DOHH2 (cell line): Measurements from ENCODE around the gene COL4A4.

Source experiments
- H3F3A ChIP-seq: fragments of 200-600 bp; sonication (generic), shearing (Covaris generic); 2 replicates; pipeline ENCODE4 v1.6.0; 2016; ENCODE audit warnings: antibody characterized with exemption, mild to moderate bottlenecking; ENCODE audit not compliant: control insufficient read depth, insufficient read depth
- H3K27ac ChIP-seq: fragments of 200-600 bp; sonication (generic); 2 replicates; pipeline ENCODE4 v1.5.1; 2014; ENCODE audit warnings: low read depth, mild to moderate bottlenecking, low read length, moderate library complexity
- H3K27me3 ChIP-seq: fragments of 200-600 bp; sonication (generic); 2 replicates; pipeline ENCODE4 v1.6.1; 2014; ENCODE audit warnings: mild to moderate bottlenecking, low read length, mixed read lengths; ENCODE audit not compliant: control insufficient read depth
- H3K36me3 ChIP-seq: fragments of 200-600 bp; sonication (generic); 2 replicates; pipeline ENCODE4 v1.6.1; 2014; ENCODE audit warnings: mild to moderate bottlenecking, low read length, moderate library complexity, mixed read lengths; ENCODE audit not compliant: control insufficient read depth
- H3K4me1 ChIP-seq: fragments of 200-600 bp; sonication (generic); 2 replicates; pipeline ENCODE4 v1.6.1; 2014; ENCODE audit warnings: mild to moderate bottlenecking, low read length, mixed read lengths; ENCODE audit not compliant: control insufficient read depth
- H3K4me2 ChIP-seq: fragments of 200-600 bp; sonication (generic); 2 replicates; pipeline ENCODE4 v1.6.0; 2014; ENCODE audit warnings: mild to moderate bottlenecking, low read length, moderate library complexity
- H3K4me3 ChIP-seq: fragments of 200-600 bp; sonication (generic); 2 replicates; pipeline ENCODE4 v1.5.1; 2014; ENCODE audit warnings: mild to moderate bottlenecking, low read length, mixed read lengths
- H3K79me2 ChIP-seq: fragments of 200-600 bp; sonication (generic); 2 replicates; pipeline ENCODE4 v1.6.1; 2014; ENCODE audit warnings: mild to moderate bottlenecking, low read length, mixed read lengths; ENCODE audit not compliant: control insufficient read depth
- H3K9me2 ChIP-seq: fragments of 200-600 bp; sonication (generic); replicated peaks from 2 replicates; pipeline ENCODE4 v1.6.1; 2014; ENCODE audit warnings: mild to moderate bottlenecking, low read length, mixed read lengths; ENCODE audit not compliant: control insufficient read depth
- H3K9me3 ChIP-seq: fragments of 200-600 bp; sonication (generic); 2 replicates; pipeline ENCODE4 v1.6.1; 2014; ENCODE audit warnings: antibody characterized with exemption, low read length, mixed read lengths; ENCODE audit not compliant: control insufficient read depth, insufficient read depth
- H4K20me1 ChIP-seq: fragments of 200-600 bp; sonication (generic); 2 replicates; pipeline ENCODE4 v1.6.0; 2014; ENCODE audit warnings: low read depth, mild to moderate bottlenecking, antibody characterized with exemption, low read length, moderate library complexity; ENCODE audit not compliant: control insufficient read depth, insufficient read depth
- EZH2phosphoT487 ChIP-seq: fragments of 200-600 bp; sonication (generic); IDR thresholded peaks from 2 replicates; pipeline ENCODE4 v1.6.1; 2017; ENCODE audit warnings: borderline replicate concordance, mild to moderate bottlenecking, antibody characterized with exemption, low read length, moderate library complexity, mixed read lengths
- TF ChIP-seq, protein P1 (sequence below): fragments of 200-600 bp; sonication (generic); IDR thresholded peaks from one replicate; pipeline ENCODE4 v1.5.1; 2014; ENCODE audit warnings: antibody characterized with exemption, mild to moderate bottlenecking, low read depth, low read length; ENCODE audit not compliant: poor library complexity, severe bottlenecking

Gene COL4A4

DNA sequence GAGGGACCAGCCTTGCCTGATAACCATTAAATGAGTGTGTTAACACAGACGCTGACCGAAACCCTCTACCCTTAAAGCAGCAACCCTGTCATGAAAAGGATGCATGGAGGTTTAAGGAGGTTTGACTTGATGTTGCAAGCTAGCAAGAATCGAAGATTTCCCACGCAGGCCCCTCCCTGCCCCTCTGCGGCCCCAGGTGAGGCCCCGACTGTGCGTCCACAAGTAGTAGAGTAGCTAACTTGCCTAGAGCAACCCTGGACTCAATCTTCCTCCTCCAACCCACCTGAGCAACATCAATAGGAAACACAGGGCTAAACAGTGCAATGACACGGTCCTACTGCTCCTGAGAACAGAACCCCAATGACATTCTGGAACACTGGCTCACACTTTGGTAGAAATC is 150.1 kb downstream of the COL4A4 start:
- TF ChIP-seq EZH2phosphoT487 = no peak
- TF ChIP-seq, protein P1, sequence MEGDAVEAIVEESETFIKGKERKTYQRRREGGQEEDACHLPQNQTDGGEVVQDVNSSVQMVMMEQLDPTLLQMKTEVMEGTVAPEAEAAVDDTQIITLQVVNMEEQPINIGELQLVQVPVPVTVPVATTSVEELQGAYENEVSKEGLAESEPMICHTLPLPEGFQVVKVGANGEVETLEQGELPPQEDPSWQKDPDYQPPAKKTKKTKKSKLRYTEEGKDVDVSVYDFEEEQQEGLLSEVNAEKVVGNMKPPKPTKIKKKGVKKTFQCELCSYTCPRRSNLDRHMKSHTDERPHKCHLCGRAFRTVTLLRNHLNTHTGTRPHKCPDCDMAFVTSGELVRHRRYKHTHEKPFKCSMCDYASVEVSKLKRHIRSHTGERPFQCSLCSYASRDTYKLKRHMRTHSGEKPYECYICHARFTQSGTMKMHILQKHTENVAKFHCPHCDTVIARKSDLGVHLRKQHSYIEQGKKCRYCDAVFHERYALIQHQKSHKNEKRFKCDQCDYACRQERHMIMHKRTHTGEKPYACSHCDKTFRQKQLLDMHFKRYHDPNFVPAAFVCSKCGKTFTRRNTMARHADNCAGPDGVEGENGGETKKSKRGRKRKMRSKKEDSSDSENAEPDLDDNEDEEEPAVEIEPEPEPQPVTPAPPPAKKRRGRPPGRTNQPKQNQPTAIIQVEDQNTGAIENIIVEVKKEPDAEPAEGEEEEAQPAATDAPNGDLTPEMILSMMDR = no peak
- H3K79me2 ChIP-seq = no peaks in the 10 kb centered on the region
- no peaks in the 10 kb centered on the region for H4K20me1 ChIP-seq
- no peak overlapping the region for H3K4me2 ChIP-seq
- H3K9me3 ChIP-seq = no peaks in the 10 kb centered on the region
- H3K4me1 ChIP-seq = no peaks in the 10 kb centered on the region
- H3K36me3 ChIP-seq = no peaks in the 10 kb centered on the region
- no peaks in the 10 kb centered on the region for H3K27me3 ChIP-seq
- H3K4me3 ChIP-seq = no peak overlapping the region
- no peak overlapping the region for H3K27ac ChIP-seq
- no peaks in the 10 kb centered on the region for H3K9me2 ChIP-seq
- no peaks in the 10 kb centered on the region for H3F3A ChIP-seq

DNA sequence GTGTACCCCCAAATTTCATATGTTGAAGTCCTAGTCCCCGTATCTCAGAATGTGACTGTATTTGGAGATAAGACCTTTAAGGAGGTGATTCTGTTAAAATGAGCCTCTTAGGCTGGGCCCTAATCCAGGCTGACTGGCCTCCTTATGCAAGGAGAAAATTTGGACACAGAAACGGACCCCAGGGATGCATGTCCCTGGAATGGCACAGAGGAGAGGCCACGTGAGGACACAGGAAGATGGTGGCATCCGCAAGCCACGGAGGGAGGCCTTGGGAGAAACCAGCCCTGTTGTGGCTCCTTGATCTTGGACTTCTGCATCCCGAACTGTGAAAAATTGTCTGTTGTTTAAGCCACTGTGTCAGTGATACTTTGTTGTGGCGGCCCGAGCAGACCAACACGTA is 150.7 kb downstream of the COL4A4 start:
- Histone ChIP-seq H3K79me2 (no peaks in the 10 kb centered on the region), H3K4me2 (no peak overlapping the region), H3K9me2 (no peaks in the 10 kb centered on the region), H3K9me3 (no peaks in the 10 kb centered on the region), H3K27ac (no peak overlapping the region), H3K36me3 (no peaks in the 10 kb centered on the region), H3K27me3 (no peaks in the 10 kb centered on the region), H3F3A (no peaks in the 10 kb centered on the region), H3K4me1 (no peaks in the 10 kb centered on the region), H4K20me1 (no peaks in the 10 kb centered on the region), H3K4me3 (no peak overlapping the region)
- TF ChIP-seq, protein P1 = no peak
- TF ChIP-seq EZH2phosphoT487 = no peak

DNA sequence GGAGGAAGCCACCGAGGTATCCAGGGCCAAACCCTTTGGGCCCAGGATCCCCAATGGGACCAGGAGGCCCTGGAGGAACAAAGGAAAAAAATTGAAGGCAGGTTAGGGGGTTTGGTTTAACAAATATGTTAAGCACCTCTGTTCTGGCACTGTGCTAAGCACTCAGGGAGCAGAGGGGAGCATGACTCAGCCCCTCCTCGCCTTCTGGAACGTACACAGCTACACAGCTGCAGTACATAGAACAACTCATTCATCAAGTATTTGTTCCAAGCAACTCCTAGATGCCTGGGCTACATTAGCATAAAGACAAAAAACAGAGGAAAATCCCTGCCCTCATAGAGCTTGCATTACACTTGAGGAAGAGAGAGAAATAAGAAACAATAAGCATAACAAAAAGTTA is 153.6 kb downstream of the COL4A4 start:
- Histone ChIP-seq H3F3A (no peaks in the 10 kb centered on the region), H3K9me2 (no peaks in the 10 kb centered on the region)
- TF ChIP-seq EZH2phosphoT487 = no peak
- TF ChIP-seq, protein P1 = no peak

DNA sequence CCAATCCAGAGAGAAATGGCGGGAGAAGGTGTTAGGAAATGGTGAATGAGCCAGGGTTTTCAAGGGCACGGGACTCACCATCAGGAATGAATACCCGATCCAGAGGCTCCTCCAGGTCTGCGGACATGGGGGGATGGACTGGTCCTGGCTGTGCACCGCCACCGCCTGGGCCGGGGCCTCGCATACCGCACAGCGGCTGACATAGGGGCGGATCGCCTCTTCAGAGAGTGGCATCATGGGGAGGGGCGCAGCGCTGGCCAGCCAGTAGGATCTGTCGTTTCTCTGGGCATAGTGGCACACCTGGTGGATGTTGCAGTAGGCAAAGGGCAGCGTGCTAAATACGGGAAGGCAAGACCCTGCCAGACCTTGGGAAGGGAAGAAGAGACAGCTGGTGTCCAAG is 156.1 kb downstream of the COL4A4 start:
- Histone ChIP-seq H3K4me1 (no peaks in the 10 kb centered on the region), H3K4me3 (no peak overlapping the region), H3K36me3 (no peaks in the 10 kb centered on the region), H3K79me2 (no peaks in the 10 kb centered on the region), H4K20me1 (no peaks in the 10 kb centered on the region), H3K27me3 (no peaks in the 10 kb centered on the region), H3K27ac (no peak overlapping the region), H3F3A (no peaks in the 10 kb centered on the region), H3K9me3 (no peaks in the 10 kb centered on the region), H3K9me2 (no peaks in the 10 kb centered on the region), H3K4me2 (no peak overlapping the region)
- no peak for TF ChIP-seq EZH2phosphoT487
- TF ChIP-seq, protein P1 = no peak

More for the DNA sequence above, 153.6 kb downstream of the COL4A4 start:
- H3K79me2 ChIP-seq = no peaks in the 10 kb centered on the region
- H3K9me3 ChIP-seq = no peaks in the 10 kb centered on the region
- H3K27ac ChIP-seq = no peak overlapping the region
- H3K36me3 ChIP-seq = no peaks in the 10 kb centered on the region
- H3K4me3 ChIP-seq = no peak overlapping the region
- H4K20me1 ChIP-seq = no peaks in the 10 kb centered on the region
- H3K27me3 ChIP-seq = no peaks in the 10 kb centered on the region
- no peak overlapping the region for H3K4me2 ChIP-seq
- H3K4me1 ChIP-seq = no peaks in the 10 kb centered on the region
